Vagina (tissue), 2 donors: Measurements from ENCODE around the gene ENTPD2. TPM values are rescaled to one million over a fixed set of nuclear protein-coding genes. Genes with fewer than 3 reads are reported as not detected.
A peak's percentile ranks its signal among the peaks of the same experiment; 100 is the strongest.

Experiments
- DNase-seq, 2 donors: peaks; one replicate each; pipeline ENCODE4 v3.0.0-alpha.2; 2017; ENCODE audit errors: extremely low spot score in 2 of 2
- H3K27ac ChIP-seq: fragments of 200-600 bp; sonication (generic); one replicate; pipeline ENCODE4 v1.5.1; 2019
- H3K27me3 ChIP-seq: fragments of 200-600 bp; sonication (generic); one replicate; pipeline ENCODE4 v1.5.1; 2019
- H3K36me3 ChIP-seq, 2 donors: fragments of 200-600 bp; sonication (generic); one replicate each; pipeline ENCODE4 v1.5.1; 2017 to 2019
- H3K4me1 ChIP-seq: fragments of 200-600 bp; sonication (generic); one replicate; pipeline ENCODE4 v1.5.1; 2019
- H3K4me3 ChIP-seq, 2 donors: fragments of 200-600 bp; sonication (generic); 1 replicate in 1 of 2; 2 replicates in 1 of 2; pipeline ENCODE4 v1.5.1; 2016 to 2019
- H3K9me3 ChIP-seq: fragments of 200-600 bp; sonication (generic); one replicate; pipeline ENCODE4 v1.5.1; 2019
- CTCF ChIP-seq, 3 experiments: fragments of 450-650 bp in 2 of 3; fragments of 200-600 bp in 1 of 3; sonication (generic) in 1 of 3; IDR thresholded peaks; one replicate each; pipeline ENCODE4 v1.5.1; 2017 to 2019; ENCODE audit warnings: antibody characterized with exemption in 3 of 3, mild to moderate bottlenecking in 2 of 3, moderate library complexity in 2 of 3
- POLR2A ChIP-seq, 2 donors: fragments of 450-650 bp; IDR thresholded peaks; one replicate each; pipeline ENCODE4 v1.6.1; 2017; ENCODE audit warnings: antibody characterized with exemption in 2 of 2, mild to moderate bottlenecking in 2 of 2, moderate library complexity in 2 of 2
- POLR2AphosphoS5 ChIP-seq, 2 donors: sonication (generic); formaldehyde crosslinking; IDR thresholded peaks; one replicate each; pipeline ENCODE4 v1.9.0; 2017; ENCODE audit warnings: antibody characterized with exemption in 2 of 2, mild to moderate bottlenecking in 2 of 2, low read depth in 1 of 2; ENCODE audit not compliant: insufficient read depth in 1 of 2
- intact Hi-C: fragments of 100-400 bp; cut with DNase I; formaldehyde crosslinking; loops from one replicate; pipeline ENCODE4 v1.15.1; 2023
- total RNA-seq: library from RNA; depleted of rRNA; stranded (reverse); fragments of >200 nt; gene quantifications from one replicate; pipeline ENCODE4 v1.2.3, GENCODE V29; 2016

The ENTPD2 gene
- total RNA-seq, 1 donor from 2014 or later = 4.9 TPM

- Histone ChIP-seq H3K36me3 (peaks cover 0 to 55% of the 10 kb centered on the region in 2 donors), H3K4me1 (no peaks in the 10 kb centered on the region), H3K9me3 (no peaks in the 10 kb centered on the region), H3K4me3 (no peak overlapping the region), H3K27ac (no peak overlapping the region), H3K27me3 (no peaks in the 10 kb centered on the region)
- DNase-seq = no peak
- intact Hi-C loops = no loop called here
- TF ChIP-seq CTCF (IDR thresholded peaks at IDR 0.05) (no peak), POLR2A (IDR thresholded peaks at IDR 0.05) (no peak), POLR2AphosphoS5 (IDR thresholded peaks at IDR 0.05; ENCODE audit: insufficient read depth in 1 of 2, low read depth in 1 of 2) (no peak)
Measured at GRCh38 chr9:137096785-137097546, 43.1 kb upstream of the ENTPD2 start.

- intact Hi-C loops = no loop called here
Measured at GRCh38 chr9:137095664-137096517, 42.0 kb upstream of the ENTPD2 start.

GRCh38 chr9:137089232-137089947 is 35.5 kb upstream of the ENTPD2 start:
- H3K27ac ChIP-seq = no peak overlapping the region
- H3K4me3 ChIP-seq = no peak overlapping the region
- no peaks in the 10 kb centered on the region for H3K27me3 ChIP-seq
- H3K4me1 ChIP-seq = peaks cover 42% of the 10 kb centered on the region
- no peaks in the 10 kb centered on the region for H3K9me3 ChIP-seq
- peaks cover 0 to 6% of the 10 kb centered on the region in 2 donors for H3K36me3 ChIP-seq
- intact Hi-C loops = no loop called here
- no peak for DNase-seq
- no peak for TF ChIP-seq POLR2AphosphoS5 (IDR thresholded peaks at IDR 0.05; ENCODE audit: insufficient read depth in 1 of 2, low read depth in 1 of 2)

More at GRCh38 chr9:137095664-137096517, 42.0 kb upstream of the ENTPD2 start:
- Histone ChIP-seq H3K27ac (no peak overlapping the region), H3K36me3 (peaks cover 0 to 44% of the 10 kb centered on the region in 2 donors), H3K27me3 (no peaks in the 10 kb centered on the region), H3K9me3 (no peaks in the 10 kb centered on the region), H3K4me3 (no peak overlapping the region), H3K4me1 (no peaks in the 10 kb centered on the region)
- TF ChIP-seq POLR2A (IDR thresholded peaks at IDR 0.05) = no peak
- no peak for DNase-seq

GRCh38 chr9:137088121-137088520 is 34.3 kb upstream of the ENTPD2 start:
- Histone ChIP-seq H3K4me1 (peaks cover 55% of the 10 kb centered on the region), H3K27ac (no peak overlapping the region), H3K4me3 (no peak overlapping the region), H3K27me3 (no peaks in the 10 kb centered on the region), H3K36me3 (peaks cover 0 to 6% of the 10 kb centered on the region in 2 donors), H3K9me3 (no peaks in the 10 kb centered on the region)
- TF ChIP-seq CTCF (IDR thresholded peaks at IDR 0.05) = no peak
- no peak for TF ChIP-seq POLR2A (IDR thresholded peaks at IDR 0.05)
- TF ChIP-seq POLR2AphosphoS5 (IDR thresholded peaks at IDR 0.05; ENCODE audit: insufficient read depth in 1 of 2, low read depth in 1 of 2) = no peak
- no peak for DNase-seq
- intact Hi-C loops = no loop called here

GRCh38 chr9:137087409-137087925 is 33.6 kb upstream of the ENTPD2 start:
- Histone ChIP-seq H3K4me3 (peak overlapping the region; percentile 54 to 66), H3K27ac (peak overlapping the region; percentile 93), H3K27me3 (no peaks in the 10 kb centered on the region), H3K4me1 (peaks cover 61% of the 10 kb centered on the region), H3K9me3 (no peaks in the 10 kb centered on the region), H3K36me3 (peaks cover 0 to 6% of the 10 kb centered on the region in 2 donors)
- DNase-seq = no peak
- TF ChIP-seq POLR2A (IDR thresholded peaks at IDR 0.05) = no peak
- TF ChIP-seq POLR2AphosphoS5 (IDR thresholded peaks at IDR 0.05; ENCODE audit: insufficient read depth in 1 of 2, low read depth in 1 of 2) = no peak
- no peak for TF ChIP-seq CTCF (IDR thresholded peaks at IDR 0.05)
- intact Hi-C loops = no loop called here
